ENCODE results near the gene COIL.

Gene COIL

DNA sequence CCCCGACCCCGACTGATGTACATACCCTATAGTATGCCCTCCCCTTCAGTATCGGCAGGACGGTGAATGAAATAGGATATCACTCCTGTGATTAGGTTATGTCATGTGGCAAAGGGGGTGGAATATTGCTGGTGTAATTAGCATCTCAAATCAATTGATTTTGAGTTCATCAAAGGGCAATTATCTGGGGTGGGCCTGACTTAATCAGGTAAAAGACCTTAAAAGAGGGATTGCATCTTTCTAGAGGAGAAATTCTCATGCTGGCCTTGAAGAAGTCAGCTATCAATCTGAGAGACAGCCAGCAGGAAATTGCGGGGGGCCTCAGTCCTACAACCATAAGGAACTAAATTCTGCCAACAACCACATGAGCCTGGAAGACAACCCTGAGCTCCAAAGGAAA lies 57.3 kb downstream of the COIL start:
- no peak for DNase-seq

DNA sequence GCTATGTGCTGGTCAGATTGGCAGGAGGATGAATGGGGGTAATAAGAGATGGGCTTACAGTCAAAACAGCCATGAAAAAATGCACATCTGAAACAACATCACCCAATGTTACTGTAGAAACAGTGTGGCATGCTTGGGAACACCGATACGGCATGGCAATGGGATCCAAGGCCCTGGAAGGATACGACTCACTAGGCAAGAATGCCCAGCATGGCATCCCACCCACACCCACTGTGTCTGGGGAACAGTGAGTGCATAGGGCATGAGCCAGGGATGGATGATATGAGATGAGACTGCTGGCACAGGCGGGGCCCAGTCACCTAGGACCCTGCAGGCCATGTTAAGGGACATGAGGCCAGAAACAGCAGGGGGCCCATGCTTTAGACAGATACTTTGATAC lies 58.5 kb downstream of the COIL start:
- DNase-seq, result no peak

DNA sequence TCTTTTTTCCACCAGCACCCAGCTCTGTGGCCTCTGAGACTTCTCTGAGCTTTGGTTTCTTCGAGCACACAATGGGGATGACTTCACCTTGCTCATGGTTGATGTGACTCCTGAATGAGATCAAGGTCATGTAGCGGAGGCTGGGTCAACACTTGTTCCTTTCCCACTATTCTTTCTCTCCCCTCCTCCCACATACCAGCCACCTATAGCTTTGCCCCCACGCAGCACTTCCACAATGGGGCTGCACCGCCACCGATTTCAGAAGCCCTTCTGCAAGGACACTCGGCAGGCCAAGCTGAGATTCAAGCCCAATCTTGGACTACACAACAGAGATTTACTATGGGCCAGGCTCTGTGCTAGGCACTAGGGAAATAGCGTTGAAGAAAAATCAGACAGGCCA lies 61.4 kb downstream of the COIL start:
- no peak for DNase-seq

- DNase-seq, result no peak
Observed at GRCh38 chr17:56898874-56899273, 62.0 kb downstream of the COIL start.

- DNase-seq, result no peak
Observed at GRCh38 chr17:56897646-56898424, 63.0 kb downstream of the COIL start.

GRCh38 chr17:56896968-56897359 lies 63.9 kb downstream of the COIL start:
- DNase-seq, result no peak

GRCh38 chr17:56896217-56896967 lies 64.5 kb downstream of the COIL start:
- DNase-seq, result no peak

GRCh38 chr17:56894859-56895455 lies 65.9 kb downstream of the COIL start:
- no peak for DNase-seq

- no peak for DNase-seq
Observed at GRCh38 chr17:56893503-56893902, 67.3 kb downstream of the COIL start.

DNA sequence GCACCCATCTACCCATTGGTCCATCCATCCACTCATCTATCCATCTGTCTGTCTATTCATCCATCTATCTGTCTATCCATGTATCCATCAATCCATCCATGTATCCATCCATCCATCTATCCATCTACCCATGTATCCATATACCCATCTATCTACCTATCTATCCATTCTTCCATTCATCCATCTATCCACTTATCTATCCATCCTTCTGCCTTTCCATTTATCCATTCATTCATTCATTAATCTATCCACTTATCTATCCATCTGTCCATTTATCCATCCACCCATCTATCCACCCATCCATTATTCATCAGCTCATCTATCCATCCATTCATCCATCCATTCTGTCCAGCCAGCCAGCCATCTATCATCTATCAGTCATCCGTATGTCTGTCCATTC lies 68.5 kb downstream of the COIL start:
- no peak for DNase-seq

- DNase-seq, result no peak
Observed at GRCh38 chr17:56891751-56892150, 69.1 kb downstream of the COIL start.

GRCh38 chr17:56890906-56891674 lies 69.8 kb downstream of the COIL start:
- DNase-seq, result no peak

DNA sequence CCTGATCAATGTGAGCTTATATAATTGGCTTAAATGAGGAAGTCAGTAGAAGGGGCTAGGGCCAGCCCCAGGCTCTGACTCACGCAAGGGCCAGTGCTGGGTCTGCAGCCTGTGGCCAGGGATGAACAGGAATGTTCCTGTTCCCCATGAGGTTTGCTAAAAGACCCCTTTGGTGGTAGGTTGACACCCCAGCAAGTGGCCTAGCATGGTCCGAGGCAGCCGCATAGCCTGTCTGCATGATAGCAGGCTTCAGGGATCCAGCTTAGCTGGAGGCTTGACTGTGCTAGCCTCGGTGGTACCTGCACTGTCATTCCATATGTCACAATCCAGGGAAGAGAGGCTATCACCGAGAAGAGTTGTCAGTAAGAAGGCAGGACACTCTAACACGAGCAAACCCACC lies 70.5 kb downstream of the COIL start:
- no peak for DNase-seq
